ENCODE results near the gene HES4.
A peak's percentile ranks its signal among the peaks of the same experiment; 100 is the strongest.

The HES4 gene

GRCh38 chr1:999725-1000356 lies at the start of gene HES4:
TSS of gene HES4 (minus strand) at chr1:1000097. CDS start at chr1:999973, 124 bp downstream.
- DNase-seq: peak; percentile 62

DNA sequence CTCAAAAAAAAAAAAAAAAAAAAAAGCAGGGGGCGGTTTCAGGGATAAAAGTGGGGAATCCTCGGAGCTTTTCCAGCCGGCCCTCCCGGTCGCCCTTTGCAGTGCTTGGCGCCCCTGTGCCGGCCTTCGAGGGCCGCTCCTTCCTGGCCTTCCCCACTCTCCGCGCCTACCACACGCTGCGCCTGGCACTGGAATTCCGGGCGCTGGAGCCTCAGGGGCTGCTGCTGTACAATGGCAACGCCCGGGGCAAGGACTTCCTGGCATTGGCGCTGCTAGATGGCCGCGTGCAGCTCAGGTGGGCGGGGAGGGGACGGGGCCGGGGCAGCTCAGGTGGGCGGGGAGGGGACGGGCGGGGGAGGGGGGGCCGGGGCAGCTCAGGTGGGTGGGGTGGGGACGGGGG lies 48.9 kb upstream of the HES4 start:
- no peak for DNase-seq

DNA sequence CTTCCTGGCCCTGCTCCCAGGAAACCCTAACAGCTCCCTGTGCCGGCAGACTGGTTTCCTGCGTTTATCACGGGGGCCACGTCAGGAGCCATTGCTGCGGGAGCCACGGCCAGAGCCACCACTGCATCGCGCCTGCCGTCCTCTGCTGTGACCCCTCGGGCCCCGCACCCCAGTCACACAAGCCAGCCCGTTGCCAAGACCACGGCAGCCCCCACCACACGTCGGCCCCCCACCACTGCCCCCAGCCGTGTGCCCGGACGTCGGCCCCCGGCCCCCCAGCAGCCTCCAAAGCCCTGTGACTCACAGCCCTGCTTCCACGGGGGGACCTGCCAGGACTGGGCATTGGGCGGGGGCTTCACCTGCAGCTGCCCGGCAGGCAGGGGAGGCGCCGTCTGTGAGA lies 48.1 kb upstream of the HES4 start:
- no peak for DNase-seq

DNA sequence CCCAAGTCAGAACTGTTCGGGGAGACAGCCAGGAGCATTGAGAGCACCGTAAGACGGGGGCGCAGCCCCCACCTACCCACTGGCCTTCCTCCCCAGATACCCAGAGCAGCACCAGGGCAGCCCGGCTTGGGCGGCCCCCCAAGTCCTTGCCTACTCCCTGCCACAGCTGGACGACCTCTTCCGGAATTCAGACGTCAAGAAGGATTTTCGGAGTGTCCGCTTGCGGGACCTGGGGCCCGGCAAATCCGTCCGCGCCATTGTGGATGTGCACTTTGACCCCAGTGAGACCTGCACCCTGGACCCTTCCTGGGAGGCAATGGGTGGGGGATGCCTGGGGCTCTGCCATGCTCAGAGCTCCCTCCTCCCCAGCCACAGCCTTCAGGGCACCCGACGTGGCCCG lies 47.5 kb upstream of the HES4 start:
- no peak for DNase-seq

- DNase-seq: no peak
These were observed 46.9 kb upstream of the HES4 start for GRCh38 chr1:1046767-1047166.

DNA sequence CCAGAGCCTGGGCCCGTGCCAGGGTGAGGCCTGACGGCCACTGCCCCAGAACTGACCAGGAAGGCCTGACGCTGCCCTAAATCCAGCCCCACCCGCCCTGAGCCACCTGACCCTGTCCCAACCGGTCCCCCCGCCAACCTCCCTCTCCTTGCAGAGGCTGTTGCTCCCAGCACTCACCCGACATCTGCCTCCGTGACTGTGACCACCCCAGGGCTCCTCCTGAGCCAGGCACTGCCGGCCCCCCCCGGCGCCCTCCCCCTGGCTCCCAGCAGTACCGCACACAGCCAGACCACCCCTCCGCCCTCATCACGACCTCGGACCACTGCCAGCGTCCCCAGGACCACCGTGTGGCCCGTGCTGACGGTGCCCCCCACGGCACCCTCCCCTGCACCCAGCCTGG lies 46.3 kb upstream of the HES4 start:
- DNase-seq: no peak

GRCh38 chr1:1045129-1045528 lies 45.2 kb upstream of the HES4 start:
- DNase-seq: no peak

- no peak for DNase-seq
These were observed 44.7 kb upstream of the HES4 start for GRCh38 chr1:1044455-1045078.

- DNase-seq: no peak
These were observed 44.0 kb upstream of the HES4 start for GRCh38 chr1:1043921-1044320.

DNA sequence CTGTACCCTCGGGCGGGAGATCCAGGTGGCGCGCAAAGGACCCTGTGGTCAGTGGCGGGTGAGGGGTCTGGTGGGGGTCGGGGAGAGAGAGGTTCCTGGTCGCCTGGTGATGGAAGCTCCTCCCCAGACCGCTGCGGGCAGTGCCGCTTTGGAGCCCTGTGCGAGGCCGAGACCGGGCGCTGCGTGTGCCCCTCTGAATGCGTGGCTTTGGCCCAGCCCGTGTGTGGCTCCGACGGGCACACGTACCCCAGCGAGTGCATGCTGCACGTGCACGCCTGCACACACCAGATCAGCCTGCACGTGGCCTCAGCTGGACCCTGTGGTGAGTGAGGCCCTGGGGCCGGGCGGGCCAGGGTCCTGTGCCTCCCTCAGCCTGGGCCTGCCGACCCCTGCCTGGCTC lies 43.5 kb upstream of the HES4 start:
- DNase-seq: no peak

- no peak for DNase-seq
These were observed 42.9 kb upstream of the HES4 start for GRCh38 chr1:1042835-1043234.

- no peak for DNase-seq
These were observed 42.0 kb upstream of the HES4 start for GRCh38 chr1:1041873-1042272.

DNA sequence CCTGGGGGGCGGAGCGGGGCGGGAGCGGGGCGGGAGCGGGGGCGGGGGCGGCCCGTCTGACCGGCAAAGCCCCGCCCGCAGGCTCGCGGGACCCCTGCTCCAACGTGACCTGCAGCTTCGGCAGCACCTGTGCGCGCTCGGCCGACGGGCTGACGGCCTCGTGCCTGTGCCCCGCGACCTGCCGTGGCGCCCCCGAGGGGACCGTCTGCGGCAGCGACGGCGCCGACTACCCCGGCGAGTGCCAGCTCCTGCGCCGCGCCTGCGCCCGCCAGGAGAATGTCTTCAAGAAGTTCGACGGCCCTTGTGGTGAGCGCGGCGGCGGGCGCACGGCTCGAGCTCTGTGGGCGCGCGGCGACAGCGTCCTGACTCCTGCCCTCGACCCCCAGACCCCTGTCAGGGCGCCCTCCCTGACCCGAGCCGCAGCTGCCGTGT lies 41.2 kb upstream of the HES4 start:
- DNase-seq: no peak

GRCh38 chr1:1040004-1040991 lies 40.4 kb upstream of the HES4 start:
- DNase-seq: no peak

GRCh38 chr1:1039145-1039910 lies 39.4 kb upstream of the HES4 start:
- no peak for DNase-seq

GRCh38 chr1:1038694-1039093 lies 38.8 kb upstream of the HES4 start:
- DNase-seq: no peak

- no peak for DNase-seq
These were observed 37.8 kb upstream of the HES4 start for GRCh38 chr1:1037366-1038327.

- DNase-seq: no peak
These were observed 35.5 kb upstream of the HES4 start for GRCh38 chr1:1035291-1035943.

GRCh38 chr1:1034439-1034781 lies 34.5 kb upstream of the HES4 start:
- no peak for DNase-seq

GRCh38 chr1:1033731-1034438 lies 34.0 kb upstream of the HES4 start:
- DNase-seq: no peak

All from DMS 273 treated with DMSO at 0.1 percent for 48 hours (cell line).